Fibroblast of the aortic adventitia (primary cell): Measurements from ENCODE around the gene MGARP. TPM values are rescaled to one million over a fixed set of nuclear protein-coding genes. Genes with fewer than 3 reads are reported as not detected.
"Not testable (repeated sequence)": the region's sequence is repeated elsewhere in the genome, so short reads cannot be mapped to it uniquely, and the experiment has no call there.

Experiments
- DNase-seq: peaks from one replicate; pipeline ENCODE4 v3.0.0-alpha.2; 2010; ENCODE audit warnings: low read depth
- H3K4me3 ChIP-seq: 2 replicates; pipeline ENCODE4 v1.5.1; 2011; ENCODE audit warnings: low read depth, mild to moderate bottlenecking, control low read depth, low read length, moderate library complexity
- total RNA-seq: library from RNA; depleted of rRNA; stranded (reverse); fragments of >200 nt; gene quantifications from 2 replicates; pipeline ENCODE4 v1.2.3, GENCODE V29; 2012; ENCODE audit warnings: low replicate concordance
- TF ChIP-seq, protein P1 (sequence below): IDR thresholded peaks from 2 replicates; pipeline ENCODE4 v1.5.1; 2011; ENCODE audit warnings: mild to moderate bottlenecking, low read length, control low read depth, inconsistent platforms; ENCODE audit not compliant: insufficient read depth

The MGARP gene
- total RNA-seq, 1 donor: 17.1 TPM

DNA sequence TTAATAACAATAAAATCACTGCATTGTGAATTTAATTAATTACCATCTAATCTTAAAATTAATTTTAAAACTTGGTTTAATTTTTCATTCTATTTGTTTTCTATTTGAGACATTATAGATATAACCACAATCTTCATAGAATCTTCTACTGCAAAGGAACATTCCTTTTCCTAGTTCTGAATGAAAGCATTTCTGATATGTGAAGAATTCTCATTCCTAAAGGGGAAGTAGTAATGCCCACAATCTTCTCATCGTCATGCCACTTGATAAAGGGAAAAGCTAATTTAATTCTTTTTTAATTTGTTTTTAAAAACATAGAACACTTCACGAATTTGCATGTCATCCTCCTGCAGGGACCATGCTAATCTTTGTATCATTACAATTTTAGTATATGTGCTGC lies 23.7 kb downstream of the MGARP start:
- no peak overlapping the region for H3K4me3 ChIP-seq
- TF ChIP-seq, protein P1, sequence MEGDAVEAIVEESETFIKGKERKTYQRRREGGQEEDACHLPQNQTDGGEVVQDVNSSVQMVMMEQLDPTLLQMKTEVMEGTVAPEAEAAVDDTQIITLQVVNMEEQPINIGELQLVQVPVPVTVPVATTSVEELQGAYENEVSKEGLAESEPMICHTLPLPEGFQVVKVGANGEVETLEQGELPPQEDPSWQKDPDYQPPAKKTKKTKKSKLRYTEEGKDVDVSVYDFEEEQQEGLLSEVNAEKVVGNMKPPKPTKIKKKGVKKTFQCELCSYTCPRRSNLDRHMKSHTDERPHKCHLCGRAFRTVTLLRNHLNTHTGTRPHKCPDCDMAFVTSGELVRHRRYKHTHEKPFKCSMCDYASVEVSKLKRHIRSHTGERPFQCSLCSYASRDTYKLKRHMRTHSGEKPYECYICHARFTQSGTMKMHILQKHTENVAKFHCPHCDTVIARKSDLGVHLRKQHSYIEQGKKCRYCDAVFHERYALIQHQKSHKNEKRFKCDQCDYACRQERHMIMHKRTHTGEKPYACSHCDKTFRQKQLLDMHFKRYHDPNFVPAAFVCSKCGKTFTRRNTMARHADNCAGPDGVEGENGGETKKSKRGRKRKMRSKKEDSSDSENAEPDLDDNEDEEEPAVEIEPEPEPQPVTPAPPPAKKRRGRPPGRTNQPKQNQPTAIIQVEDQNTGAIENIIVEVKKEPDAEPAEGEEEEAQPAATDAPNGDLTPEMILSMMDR: no peak
- no peak for DNase-seq

DNA sequence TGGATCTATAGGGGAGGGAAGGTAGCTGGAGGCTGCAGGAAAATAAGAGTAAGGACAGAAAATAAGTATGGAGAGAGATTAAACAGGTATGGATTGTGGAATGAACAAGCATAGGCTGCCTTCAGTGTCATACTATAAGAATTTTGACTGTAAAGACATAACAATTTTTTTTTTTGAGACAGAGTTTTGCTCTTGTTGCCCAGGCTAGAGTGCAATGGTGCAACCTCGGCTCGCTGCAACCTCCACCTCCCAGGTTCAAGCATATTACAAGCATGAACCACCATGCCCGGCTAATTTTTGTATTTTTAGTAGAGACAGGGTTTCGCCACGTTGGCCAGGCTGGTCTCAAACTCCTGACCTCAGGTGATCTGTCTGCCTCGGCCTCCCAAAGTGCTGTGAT lies 24.4 kb downstream of the MGARP start:
- DNase-seq, H3K4me3 ChIP-seq: not testable (repeated sequence)

DNA sequence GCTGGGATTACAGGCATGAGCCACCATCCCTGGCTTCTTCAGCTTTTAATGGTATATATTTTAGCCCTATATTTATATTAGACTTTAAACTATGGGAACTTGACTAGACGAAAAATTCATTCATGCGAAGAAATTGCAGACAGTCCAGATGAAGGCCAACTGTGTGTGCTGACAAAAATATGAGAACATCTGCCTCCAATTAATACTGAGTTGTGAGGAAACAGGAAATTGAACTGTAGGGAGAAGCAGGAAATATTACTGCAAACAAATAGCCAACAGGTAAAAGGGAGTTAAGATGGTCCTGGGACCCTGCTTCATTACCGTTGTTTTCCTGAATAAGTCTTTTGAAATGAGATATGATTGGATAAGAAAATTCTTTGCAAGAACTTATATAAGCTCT lies 26.3 kb downstream of the MGARP start:
- H3K4me3 ChIP-seq: no peak overlapping the region
- TF ChIP-seq, protein P1: no peak
- peak; percentile 36 for DNase-seq

DNA sequence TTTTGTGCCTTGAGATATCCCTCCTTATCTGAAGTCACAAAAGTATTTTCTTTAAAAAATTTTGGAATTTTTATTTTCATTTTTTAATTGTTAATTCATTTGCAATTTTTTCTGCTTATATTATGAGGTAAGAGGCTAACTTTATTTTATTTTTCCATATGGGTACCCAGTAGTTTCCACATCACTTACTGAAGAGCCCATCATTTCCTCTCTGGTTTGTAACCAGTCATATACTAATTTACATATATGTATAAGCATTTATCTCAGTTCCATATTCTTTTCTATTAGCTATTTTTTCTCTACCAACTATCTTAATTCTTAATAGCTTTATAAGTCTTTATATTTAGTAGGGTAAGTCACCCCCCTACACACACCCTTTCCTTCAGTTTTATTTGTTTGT lies 27.0 kb downstream of the MGARP start:
- DNase-seq: no peak
- TF ChIP-seq, protein P1: no peak
- H3K4me3 ChIP-seq: no peak overlapping the region

DNA sequence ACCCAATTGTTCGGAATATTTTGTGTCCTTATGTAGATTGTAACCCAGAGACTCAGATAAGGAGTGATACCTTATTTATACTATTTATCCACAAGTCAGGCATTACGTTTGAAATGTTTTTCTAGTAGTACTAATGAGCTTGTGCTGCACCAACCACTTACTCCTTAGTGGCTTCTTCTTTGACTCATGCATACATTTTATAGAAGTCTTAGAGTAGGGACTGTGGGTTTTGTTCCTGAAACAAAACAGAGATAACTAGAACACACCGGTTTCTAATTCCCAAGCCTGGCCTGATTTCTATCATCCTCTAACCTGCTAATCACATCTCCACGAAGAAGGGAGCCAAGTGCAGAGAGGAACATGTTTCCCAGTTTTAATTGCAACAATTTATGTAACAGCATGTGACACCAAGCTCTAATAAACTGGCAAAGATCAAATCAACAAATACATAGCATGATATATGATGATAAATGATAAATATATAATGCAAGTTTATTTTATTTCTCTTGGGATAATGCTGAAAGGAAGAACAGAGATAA lies 32.3 kb downstream of the MGARP start:
- DNase-seq: no peak
- TF ChIP-seq, protein P1: no peak

DNA sequence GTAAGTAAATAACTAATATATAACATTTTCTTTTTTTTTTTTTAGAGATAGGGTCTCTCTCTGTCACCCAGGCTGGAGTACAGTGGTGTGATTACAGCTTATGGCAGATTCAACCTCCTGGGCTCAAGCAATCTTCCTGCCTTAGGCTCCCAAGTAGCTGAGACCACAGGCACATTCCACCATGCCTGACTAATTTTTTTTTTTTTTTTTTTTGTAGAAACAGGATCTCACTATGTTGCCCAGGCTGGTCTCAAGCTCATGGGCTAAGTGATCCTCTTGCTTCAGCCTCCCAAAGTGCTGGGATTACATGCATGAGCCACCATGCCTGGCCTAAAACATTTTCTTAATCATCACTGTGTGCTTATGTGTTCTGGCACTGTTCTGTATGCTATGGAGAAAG lies 32.8 kb downstream of the MGARP start:
- no peak overlapping the region for H3K4me3 ChIP-seq
- DNase-seq: peak; percentile 22
- TF ChIP-seq, protein P1: no peak

More for the DNA sequence above, 32.3 kb downstream of the MGARP start:
- H3K4me3 ChIP-seq: no peak overlapping the region

DNA sequence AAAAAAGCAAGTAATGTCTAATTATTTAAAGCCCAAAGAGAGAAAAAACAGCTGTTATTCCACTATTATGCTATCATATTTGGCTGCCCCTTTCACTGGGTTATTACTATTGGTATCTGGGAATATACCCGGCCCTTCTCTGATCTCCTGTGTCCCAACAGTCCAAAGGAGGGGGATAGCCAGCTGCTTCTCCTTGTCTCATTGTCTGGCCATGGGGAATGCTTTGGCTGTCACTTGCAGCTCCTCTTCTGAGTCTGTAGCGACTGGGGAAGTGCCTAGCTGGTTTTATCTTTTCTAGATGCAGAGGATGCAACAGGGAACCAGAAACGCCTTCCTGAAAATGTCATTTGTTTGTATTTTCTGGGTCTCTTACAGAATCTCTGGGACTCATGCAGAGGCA lies 33.9 kb downstream of the MGARP start:
- no peak for DNase-seq
- TF ChIP-seq, protein P1: no peak

More for the DNA sequence above, 33.9 kb downstream of the MGARP start:
- H3K4me3 ChIP-seq: no peak overlapping the region
